IMR-90 (cell line): Measurements from ENCODE around the gene NRDC. TPM values are rescaled to one million over a fixed set of nuclear protein-coding genes. Genes with fewer than 3 reads are reported as not detected.

ENCODE experiments used
- ATAC-seq: fragments of 200-7000 bp; cut with Tn5 transposase; 2 replicates; pipeline ENCODE4 v1.9.1; 2020; ENCODE audit warnings: low read depth, mild to moderate bottlenecking, moderate library complexity
- BruUV-seq: library from RNA; stranded (reverse); fragments of 400-500 nt; replicated peaks from 2 replicates; lab custom pipeline; 2021; lab: Mats Ljungman, UMichigan
- CTCF ChIA-PET: fragments of 300-600 bp; formaldehyde crosslinking; extraction: SDS; loops from one replicate; lab custom pipeline; 2021; ENCODE audit warnings: antibody characterized with exemption; lab: Yijun Ruan, JAX
- POLR2A ChIA-PET: fragments of 300-600 bp; sonication (Branson Sonifier 250); formaldehyde crosslinking; loops from one replicate; lab custom pipeline; 2022; ENCODE audit warnings: antibody characterized with exemption; ENCODE audit not compliant: unreplicated experiment; lab: Charles Lee
- DNase-seq: peaks from one replicate; pipeline ENCODE4 v3.0.0; 2013
- H2AFZ ChIP-seq: replicated peaks from 2 replicates; pipeline ENCODE3; 2013; ENCODE audit warnings: low read length, mild to moderate bottlenecking; ENCODE audit not compliant: poor library complexity
- H2AK5ac ChIP-seq: 2 replicates; pipeline ENCODE4 v1.6.1; 2013; ENCODE audit warnings: low read depth, low read length, inconsistent platforms
- H2AK9ac ChIP-seq: replicated peaks from 2 replicates; pipeline ENCODE3; 2013; ENCODE audit warnings: mild to moderate bottlenecking, low read depth, low read length, moderate library complexity; ENCODE audit not compliant: poor library complexity
- H2BK120ac ChIP-seq: 2 replicates; pipeline ENCODE4 v1.6.1; 2013; ENCODE audit warnings: low read depth, low read length, inconsistent platforms
- H2BK15ac ChIP-seq: 3 replicates; pipeline ENCODE4 v1.6.1; 2013; ENCODE audit warnings: low read depth, low read length, inconsistent platforms
- H2BK20ac ChIP-seq: 2 replicates; pipeline ENCODE4 v1.6.1; 2013; ENCODE audit warnings: low read depth, mild to moderate bottlenecking, inconsistent platforms, low read length, moderate library complexity
- H2BK5ac ChIP-seq: 2 replicates; pipeline ENCODE4 v1.6.1; 2013; ENCODE audit warnings: mild to moderate bottlenecking, low read depth, low read length, inconsistent platforms; ENCODE audit not compliant: poor library complexity, severe bottlenecking
- H3K14ac ChIP-seq: replicated peaks from 2 replicates; pipeline ENCODE4 v1.6.1; 2013; ENCODE audit warnings: low read depth, low read length, inconsistent platforms
- H3K18ac ChIP-seq: 2 replicates; pipeline ENCODE4 v1.6.1; 2013; ENCODE audit warnings: low read depth, low read length, control low read depth
- H3K23ac ChIP-seq: 2 replicates; pipeline ENCODE4 v1.6.1; 2013; ENCODE audit warnings: low read depth, low read length, inconsistent platforms
- H3K27ac ChIP-seq: 2 replicates; pipeline ENCODE4 v1.5.1; 2013; ENCODE audit warnings: mild to moderate bottlenecking, control low read depth, low read length; ENCODE audit not compliant: insufficient read depth
- H3K27me3 ChIP-seq: 2 replicates; pipeline ENCODE4 v1.6.1; 2013; ENCODE audit warnings: low read length; ENCODE audit not compliant: control insufficient read depth, insufficient read depth
- H3K36me3 ChIP-seq: 2 replicates; pipeline ENCODE4 v1.6.1; 2013; ENCODE audit warnings: low read length, mixed read lengths; ENCODE audit not compliant: control insufficient read depth, insufficient read depth
- H3K4ac ChIP-seq: 2 replicates; pipeline ENCODE4 v1.6.1; 2013; ENCODE audit warnings: low read depth, low read length, inconsistent platforms
- H3K4me1 ChIP-seq: 2 replicates; pipeline ENCODE4 v1.6.1; 2013; ENCODE audit warnings: low read length, mixed read lengths; ENCODE audit not compliant: control insufficient read depth, insufficient read depth
- H3K4me2 ChIP-seq: 2 replicates; pipeline ENCODE4 v1.6.1; 2013; ENCODE audit warnings: low read depth, mild to moderate bottlenecking, control low read depth, low read length, moderate library complexity
- H3K4me3 ChIP-seq: 2 replicates; pipeline ENCODE4 v1.5.1; 2013; ENCODE audit warnings: low read depth, mild to moderate bottlenecking, control low read depth, low read length, moderate library complexity; ENCODE audit not compliant: insufficient read depth
- H3K56ac ChIP-seq: 2 replicates; pipeline ENCODE4 v1.6.1; 2013; ENCODE audit warnings: low read length, inconsistent platforms; ENCODE audit not compliant: insufficient read depth; ENCODE audit errors: extremely low read depth
- H3K79me1 ChIP-seq, 2 experiments: 2 replicates each; pipeline ENCODE4 v1.6.1; 2013; ENCODE audit warnings: low read length in 2 of 2, inconsistent platforms in 1 of 2, low read depth in 1 of 2
- H3K9ac ChIP-seq: 2 replicates; pipeline ENCODE4 v1.6.1; 2013; ENCODE audit warnings: low read depth, low read length, control low read depth
- H3K9me1 ChIP-seq: 2 replicates; pipeline ENCODE4 v1.6.1; 2013; ENCODE audit warnings: low read length, inconsistent platforms; ENCODE audit not compliant: insufficient read depth
- H3K9me3 ChIP-seq: 2 replicates; pipeline ENCODE4 v1.6.1; 2013; ENCODE audit warnings: low read length; ENCODE audit not compliant: control insufficient read depth, insufficient read depth
- H4K20me1 ChIP-seq: 2 replicates; pipeline ENCODE4 v1.6.1; 2013; ENCODE audit warnings: low read length, inconsistent platforms; ENCODE audit not compliant: insufficient read depth
- H4K5ac ChIP-seq: 2 replicates; pipeline ENCODE4 v1.6.1; 2013; ENCODE audit warnings: mild to moderate bottlenecking, low read depth, low read length, control low read depth
- H4K8ac ChIP-seq, 2 experiments: 2 replicates each; pipeline ENCODE4 v1.6.1; 2013; ENCODE audit warnings: low read depth in 2 of 2, low read length in 2 of 2, control low read depth in 1 of 2, inconsistent platforms in 1 of 2
- H4K91ac ChIP-seq: 2 replicates; pipeline ENCODE4 v1.6.1; 2013; ENCODE audit warnings: low read depth, low read length, inconsistent platforms; ENCODE audit not compliant: insufficient read depth
- CEBPB ChIP-seq: IDR thresholded peaks from 2 replicates; pipeline ENCODE4 v1.6.1; 2012; ENCODE audit warnings: low read depth, low read length, improper control_type of control experiment
- MXI1 ChIP-seq: IDR thresholded peaks from 2 replicates; pipeline ENCODE4 v1.6.1; 2012; ENCODE audit warnings: low read depth, mild to moderate bottlenecking, low read length, moderate library complexity, borderline replicate concordance
- RCOR1 ChIP-seq: IDR thresholded peaks from 2 replicates; pipeline ENCODE4 v1.6.1; 2012; ENCODE audit warnings: mild to moderate bottlenecking, low read length, improper control_type of control experiment; ENCODE audit not compliant: insufficient replicate concordance
- RFX5 ChIP-seq: IDR thresholded peaks from 2 replicates; pipeline ENCODE4 v1.8.0; 2012; ENCODE audit warnings: low read depth, mild to moderate bottlenecking, low read length, moderate library complexity
- WGBS, 2 experiments: methylation state at CpG; one replicate each; pipeline versions ENCODE4 v1.1.5 to v1.1.7; 2013; ENCODE audit warnings: missing lambda C conversion rate in 2 of 2; ENCODE audit not compliant: insufficient read length in 1 of 2; ENCODE audit errors: extremely low coverage in 2 of 2; 5-methylcytosine and 5-hydroxymethylcytosine counted together
- dilution Hi-C: fragments of 300-500 bp; cut with HindIII; formaldehyde crosslinking; loops from one replicate; pipeline ENCODE4 v1.14.3; 2018; ENCODE audit warnings: low sequenced_read_pairs; ENCODE audit not compliant: unreplicated experiment
- in situ Hi-C: fragments of 300-500 bp; cut with MboI; formaldehyde crosslinking; loops from 3 replicates; pipeline ENCODE4 v1.14.3; 2019; ENCODE audit warnings: low sequenced_read_pairs, inconsistent platforms, mixed read lengths
- intact Hi-C: fragments of 100-400 bp; cut with micrococcal nuclease; formaldehyde crosslinking; loops from 2 replicates; pipeline ENCODE4 v1.10.0; 2022
- polyA plus RNA-seq, 3 experiments: library from polyadenylated mRNA; depleted of rRNA; stranded (reverse); fragments of >200 nt; gene quantifications; 2 replicates each; pipeline ENCODE4 v1.2.3, GENCODE V29; 2012; ENCODE audit warnings: low replicate concordance in 1 of 3
- total RNA-seq: library from RNA; depleted of rRNA; stranded (reverse); fragments of >200 nt; gene quantifications from 2 replicates; pipeline ENCODE4 v1.2.3, GENCODE V29; 2012

Gene NRDC
- total and polyA plus RNA-seq, 2 of the 4 experiments (the other 2 are of a cell fraction): 75.8 to 84.7 TPM

GRCh38 chr1:51749151-51749550, 129.4 kb downstream of the NRDC start:
- no TSS peak for BruUV-seq
- POLR2A ChIA-PET: no interaction called here
- H4K20me1 ChIP-seq: no peaks in the 10 kb centered on the region
- no peak overlapping the region for H2BK120ac ChIP-seq
- no peak overlapping the region for H4K5ac ChIP-seq
- H3K18ac ChIP-seq: no peak overlapping the region
- no peak overlapping the region for H4K91ac ChIP-seq
- ATAC-seq (no peak), DNase-seq (no peak)
- H3K36me3 ChIP-seq: peaks cover 12% of the 10 kb centered on the region
- no peak overlapping the region for H4K8ac ChIP-seq
- dilution Hi-C loops (no loop called here), intact Hi-C loops (no loop called here), in situ Hi-C loops (no loop called here)
- no peak for TF ChIP-seq CEBPB
- no peak for TF ChIP-seq RCOR1
- TF ChIP-seq MXI1: no peak
- TF ChIP-seq RFX5: no peak
- peaks cover 10 to 13% of the 10 kb centered on the region in 2 experiments for H3K79me1 ChIP-seq
- H2BK5ac ChIP-seq: no peak overlapping the region
- H2BK15ac ChIP-seq: no peak overlapping the region
- H3K27me3 ChIP-seq: no peaks in the 10 kb centered on the region
- no peak overlapping the region for H3K56ac ChIP-seq
- no peak overlapping the region for H3K4me2 ChIP-seq
- no peak overlapping the region for H3K4me3 ChIP-seq
- H2AK9ac ChIP-seq: no peak overlapping the region
- H3K9me3 ChIP-seq: peaks cover 3% of the 10 kb centered on the region
- no peak overlapping the region for H3K23ac ChIP-seq
- H3K9me1 ChIP-seq: no peaks in the 10 kb centered on the region
- no peaks in the 10 kb centered on the region for H3K4me1 ChIP-seq
- H3K27ac ChIP-seq: no peak overlapping the region
- CTCF ChIA-PET: no interaction called here
- H3K9ac ChIP-seq: no peak overlapping the region
- WGBS, 2 experiments: no CpG with 5 or more reads among the region's 3 CpGs
- no peak overlapping the region for H2AK5ac ChIP-seq
- no peak overlapping the region for H2AFZ ChIP-seq
- H3K14ac ChIP-seq: no peak overlapping the region
- H3K4ac ChIP-seq: no peak overlapping the region
- no peak overlapping the region for H2BK20ac ChIP-seq
